Effector memory CD4-positive, alpha-beta T cell (primary cell): ENCODE results near the gene PPP1R15B.
A peak's percentile ranks its signal among the peaks of the same experiment; 100 is the strongest.

Experiments
- DNase-seq, 3 donors: peaks; one replicate each; pipeline ENCODE4 v3.0.0-alpha.2; 2020
- H3K27ac ChIP-seq: 2 replicates; pipeline ENCODE4 v1.7.0; 2013; ENCODE audit warnings: mild to moderate bottlenecking, low read length, moderate library complexity; ENCODE audit not compliant: insufficient read depth, poor library complexity, severe bottlenecking
- H3K27me3 ChIP-seq: replicated peaks from 2 replicates; pipeline ENCODE4 v1.7.0; 2013; ENCODE audit warnings: mild to moderate bottlenecking, low read length; ENCODE audit not compliant: insufficient read depth, control insufficient read depth, poor library complexity, severe bottlenecking
- H3K36me3 ChIP-seq: 2 replicates; pipeline ENCODE4 v1.7.0; 2013; ENCODE audit warnings: mild to moderate bottlenecking, low read length, moderate library complexity; ENCODE audit not compliant: control insufficient read depth, insufficient read depth
- H3K4me1 ChIP-seq: 2 replicates; pipeline ENCODE4 v1.7.0; 2013; ENCODE audit warnings: low read length, mild to moderate bottlenecking; ENCODE audit not compliant: control insufficient read depth, insufficient read depth, poor library complexity, severe bottlenecking
- H3K4me3 ChIP-seq: 2 replicates; pipeline ENCODE4 v1.7.0; 2013; ENCODE audit warnings: low read length, low read depth, mild to moderate bottlenecking; ENCODE audit not compliant: insufficient read depth, poor library complexity, severe bottlenecking
- H3K9me3 ChIP-seq: 2 replicates; pipeline ENCODE4 v1.7.0; 2013; ENCODE audit warnings: mild to moderate bottlenecking, low read length, moderate library complexity; ENCODE audit not compliant: control insufficient read depth

Gene PPP1R15B

GRCh38 chr1:204410688-204411450, 748 bp downstream of the PPP1R15B start:
- peaks cover 2% of the 10 kb centered on the region for H3K36me3 ChIP-seq
- no peaks in the 10 kb centered on the region for H3K27me3 ChIP-seq
- H3K9me3 ChIP-seq, result no peaks in the 10 kb centered on the region
- H3K4me1 ChIP-seq, result no peaks in the 10 kb centered on the region
- DNase-seq, result no peak
- H3K4me3 ChIP-seq, result peak overlapping the region; percentile 93
- peak overlapping the region; percentile 100 for H3K27ac ChIP-seq

GRCh38 chr1:204409836-204410687, 1.6 kb downstream of the PPP1R15B start:
- Histone ChIP-seq H3K36me3 (peaks cover 10% of the 10 kb centered on the region), H3K27me3 (no peaks in the 10 kb centered on the region), H3K9me3 (no peaks in the 10 kb centered on the region), H3K4me3 (peak overlapping the region; percentile 93), H3K4me1 (no peaks in the 10 kb centered on the region), H3K27ac (peak overlapping the region; percentile 100)
- DNase-seq, result no peak

GRCh38 chr1:204409123-204409522, 2.5 kb downstream of the PPP1R15B start:
- DNase-seq, result no peak
- Histone ChIP-seq H3K27me3 (no peaks in the 10 kb centered on the region), H3K27ac (peak overlapping the region; percentile 100), H3K36me3 (peaks cover 18% of the 10 kb centered on the region), H3K4me3 (peak overlapping the region; percentile 93), H3K9me3 (no peaks in the 10 kb centered on the region), H3K4me1 (no peaks in the 10 kb centered on the region)

GRCh38 chr1:204408602-204409001, 3.0 kb downstream of the PPP1R15B start:
- no peaks in the 10 kb centered on the region for H3K4me1 ChIP-seq
- H3K9me3 ChIP-seq, result no peaks in the 10 kb centered on the region
- no peak for DNase-seq
- H3K27me3 ChIP-seq, result no peaks in the 10 kb centered on the region
- peak overlapping the region; percentile 100 for H3K27ac ChIP-seq
- H3K36me3 ChIP-seq, result peaks cover 23% of the 10 kb centered on the region
- peak overlapping the region; percentile 93 for H3K4me3 ChIP-seq

- Histone ChIP-seq H3K4me3 (peak overlapping the region; percentile 93), H3K27me3 (no peaks in the 10 kb centered on the region), H3K9me3 (no peaks in the 10 kb centered on the region), H3K36me3 (peaks cover 24% of the 10 kb centered on the region), H3K27ac (peak overlapping the region; percentile 100), H3K4me1 (no peaks in the 10 kb centered on the region)
- peak in 1 of 3 donors; percentile 24 for DNase-seq
Measured at GRCh38 chr1:204408074-204408507, 3.5 kb downstream of the PPP1R15B start.

GRCh38 chr1:204407295-204407971, 4.2 kb downstream of the PPP1R15B start:
- peaks cover 28% of the 10 kb centered on the region for H3K36me3 ChIP-seq
- H3K27ac ChIP-seq, result peak overlapping the region; percentile 100
- H3K4me1 ChIP-seq, result no peaks in the 10 kb centered on the region
- peak overlapping the region; percentile 93 for H3K4me3 ChIP-seq
- H3K9me3 ChIP-seq, result no peaks in the 10 kb centered on the region
- DNase-seq, result no peak
- H3K27me3 ChIP-seq, result no peaks in the 10 kb centered on the region

- Histone ChIP-seq H3K27me3 (no peaks in the 10 kb centered on the region), H3K9me3 (no peaks in the 10 kb centered on the region), H3K4me1 (no peaks in the 10 kb centered on the region), H3K4me3 (peak overlapping the region; percentile 93), H3K36me3 (peaks cover 32% of the 10 kb centered on the region), H3K27ac (peak overlapping the region; percentile 100)
- DNase-seq, result no peak
Measured at GRCh38 chr1:204406621-204407020, 5.0 kb downstream of the PPP1R15B start.

GRCh38 chr1:204405988-204406387, 5.6 kb downstream of the PPP1R15B start:
- H3K27me3 ChIP-seq, result no peaks in the 10 kb centered on the region
- no peaks in the 10 kb centered on the region for H3K9me3 ChIP-seq
- H3K4me3 ChIP-seq, result peak overlapping the region; percentile 93
- no peak for DNase-seq
- H3K27ac ChIP-seq, result peak overlapping the region; percentile 43
- H3K36me3 ChIP-seq, result peaks cover 39% of the 10 kb centered on the region
- no peaks in the 10 kb centered on the region for H3K4me1 ChIP-seq

- H3K4me3 ChIP-seq, result no peak overlapping the region
- no peaks in the 10 kb centered on the region for H3K9me3 ChIP-seq
- H3K27ac ChIP-seq, result no peak overlapping the region
- no peaks in the 10 kb centered on the region for H3K4me1 ChIP-seq
- no peak for DNase-seq
- H3K36me3 ChIP-seq, result peaks cover 50% of the 10 kb centered on the region
- no peaks in the 10 kb centered on the region for H3K27me3 ChIP-seq
Measured at GRCh38 chr1:204404629-204405028, 7.0 kb downstream of the PPP1R15B start.
